ENCODE measurements around the gene HSPA12A.

HSPA12A gene

GRCh38 chr10:116742367-116743265 is at the start of gene HSPA12A:
Gene HSPA12A, minus strand, starts transcription at chr10:116742566. Its CDS starts 97 bp downstream, at chr10:116742469.
- in situ Hi-C loops (cut with MboI; ENCODE audit: low sequenced_read_pairs) = no loop called here

DNA sequence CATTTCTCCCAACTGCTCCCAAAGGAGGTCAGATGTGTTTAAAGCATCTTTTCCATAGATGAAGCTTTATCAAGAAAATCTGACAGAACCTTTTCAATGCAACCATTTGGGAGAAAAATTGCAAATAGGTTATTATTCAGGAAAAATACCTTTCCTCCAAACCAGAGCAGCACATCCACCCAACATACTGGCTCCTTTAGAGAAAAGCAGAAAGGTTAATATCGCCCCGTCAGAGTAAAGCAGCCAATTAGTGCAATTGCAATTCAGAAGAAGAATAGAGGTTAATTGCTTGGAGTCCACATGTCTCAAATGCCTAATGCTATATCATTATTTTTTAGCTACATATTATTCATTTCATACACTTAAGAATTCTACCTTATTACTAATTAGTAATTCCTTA is 48.9 kb upstream of the HSPA12A start:
- in situ Hi-C loops (cut with MboI; ENCODE audit: low sequenced_read_pairs) = loop anchor here (10.0 kb wide), 1 partner anchor 384 kb away; no protein-coding TSS in a partner anchor

GRCh38 chr10:116787893-116788665 is 45.7 kb upstream of the HSPA12A start:
- in situ Hi-C loops (cut with MboI; ENCODE audit: low sequenced_read_pairs) = no loop called here

- in situ Hi-C loops (cut with MboI; ENCODE audit: low sequenced_read_pairs) = no loop called here
These were observed 44.8 kb upstream of the HSPA12A start for GRCh38 chr10:116787053-116787659.

- in situ Hi-C loops (cut with MboI; ENCODE audit: low sequenced_read_pairs) = no loop called here
These were observed 43.5 kb upstream of the HSPA12A start for GRCh38 chr10:116785867-116786266.

GRCh38 chr10:116785282-116785681 is 42.9 kb upstream of the HSPA12A start:
- in situ Hi-C loops (cut with MboI; ENCODE audit: low sequenced_read_pairs) = no loop called here

- in situ Hi-C loops (cut with MboI; ENCODE audit: low sequenced_read_pairs) = no loop called here
These were observed 42.3 kb upstream of the HSPA12A start for GRCh38 chr10:116784651-116785050.

DNA sequence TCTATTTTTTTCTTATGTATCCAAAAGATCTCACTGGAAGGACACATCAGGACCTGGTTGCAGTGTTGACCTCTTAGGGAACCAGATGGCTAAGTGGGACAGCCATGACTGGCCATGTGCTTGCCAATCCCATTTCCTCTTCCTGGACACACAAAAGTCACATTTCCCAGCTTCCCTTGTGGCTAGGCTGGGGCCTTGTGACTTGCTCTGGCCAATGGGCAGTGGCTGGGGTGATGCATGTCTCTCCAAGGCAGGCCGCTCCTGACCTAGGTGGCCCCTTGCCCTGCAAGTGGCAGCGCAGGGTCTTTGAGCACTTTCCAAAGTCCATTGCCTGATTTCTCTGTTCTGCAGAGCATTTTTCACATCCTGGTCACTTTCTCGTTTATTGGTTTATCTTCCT is 41.7 kb upstream of the HSPA12A start:
- in situ Hi-C loops (cut with MboI; ENCODE audit: low sequenced_read_pairs) = no loop called here

- in situ Hi-C loops (cut with MboI; ENCODE audit: low sequenced_read_pairs) = no loop called here
These were observed 40.8 kb upstream of the HSPA12A start for GRCh38 chr10:116783011-116783655.

GRCh38 chr10:116781370-116781884 is 39.1 kb upstream of the HSPA12A start:
- in situ Hi-C loops (cut with MboI; ENCODE audit: low sequenced_read_pairs) = no loop called here

DNA sequence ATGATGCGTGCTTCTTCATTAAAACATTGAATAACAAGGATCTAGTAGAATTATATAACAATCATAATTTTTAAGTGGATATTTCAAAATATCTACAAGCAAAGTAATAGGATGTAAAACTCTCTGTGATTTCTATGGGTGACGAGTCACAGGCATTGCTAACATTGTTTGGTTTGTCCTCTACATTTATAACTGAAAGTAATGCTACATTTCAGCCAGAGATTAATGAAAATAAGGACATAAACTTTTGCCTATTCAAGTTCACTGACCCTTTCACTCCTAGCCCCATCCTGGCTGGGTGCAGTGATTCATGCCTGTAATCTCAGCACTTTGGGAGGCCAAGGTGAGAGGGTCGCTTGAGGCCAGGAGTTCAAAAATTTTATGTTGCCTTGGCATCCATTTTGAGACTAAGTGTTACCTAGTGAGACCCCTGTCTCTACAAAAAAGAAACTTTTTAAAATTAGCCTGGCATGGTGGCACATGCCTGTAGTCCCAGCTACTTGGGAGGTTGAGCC is 38.4 kb upstream of the HSPA12A start:
- in situ Hi-C loops (cut with MboI; ENCODE audit: low sequenced_read_pairs) = no loop called here

DNA sequence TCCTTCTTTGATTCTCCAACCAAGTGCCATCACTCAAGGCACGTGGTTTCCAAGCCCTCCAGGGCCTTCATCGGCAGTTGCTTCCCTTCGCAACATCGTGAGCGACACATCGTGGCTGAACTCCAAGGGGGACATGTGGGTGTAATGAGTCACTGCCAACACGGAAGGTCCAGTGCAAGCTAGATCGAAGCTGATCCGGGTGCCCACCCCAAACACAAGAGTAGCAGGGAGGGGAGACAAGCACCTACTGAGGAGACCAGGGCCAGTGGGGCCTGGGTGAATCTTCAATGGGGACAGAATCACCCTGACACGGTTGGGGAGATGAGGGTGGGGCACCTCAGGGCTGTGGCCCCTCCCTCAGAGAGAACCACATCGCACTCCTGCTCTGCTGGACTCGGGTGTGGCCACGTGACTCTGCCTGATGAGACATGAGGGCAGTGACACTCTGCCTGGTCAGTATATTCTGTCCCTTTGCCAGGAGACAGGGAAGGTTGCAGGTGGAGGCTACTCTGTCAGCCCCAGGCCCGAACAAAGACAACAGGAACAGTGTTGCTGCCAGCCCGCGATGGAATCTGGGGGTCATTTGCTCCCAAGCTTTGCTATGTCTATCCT is 36.8 kb upstream of the HSPA12A start:
- in situ Hi-C loops (cut with MboI; ENCODE audit: low sequenced_read_pairs) = no loop called here

DNA sequence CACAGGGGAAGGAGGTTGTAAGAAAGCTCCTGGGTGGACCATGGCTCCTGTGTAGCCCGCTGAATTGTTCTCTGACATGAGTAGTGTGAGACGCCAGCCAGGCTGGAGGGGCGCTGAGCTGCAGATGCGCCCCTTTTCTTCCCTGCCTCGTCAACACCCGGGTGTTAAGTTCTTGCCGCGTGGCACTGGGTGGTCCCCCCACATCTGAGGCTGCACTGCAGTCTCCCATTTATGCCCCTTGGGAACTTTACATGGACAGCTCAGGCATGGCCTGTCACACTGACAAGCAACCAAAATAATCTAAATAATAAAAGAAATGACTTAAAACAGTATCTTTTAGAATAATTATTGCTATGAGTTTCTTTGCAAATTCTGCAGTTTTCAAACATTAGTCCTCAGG is 34.6 kb upstream of the HSPA12A start:
- in situ Hi-C loops (cut with MboI; ENCODE audit: low sequenced_read_pairs) = no loop called here

DNA sequence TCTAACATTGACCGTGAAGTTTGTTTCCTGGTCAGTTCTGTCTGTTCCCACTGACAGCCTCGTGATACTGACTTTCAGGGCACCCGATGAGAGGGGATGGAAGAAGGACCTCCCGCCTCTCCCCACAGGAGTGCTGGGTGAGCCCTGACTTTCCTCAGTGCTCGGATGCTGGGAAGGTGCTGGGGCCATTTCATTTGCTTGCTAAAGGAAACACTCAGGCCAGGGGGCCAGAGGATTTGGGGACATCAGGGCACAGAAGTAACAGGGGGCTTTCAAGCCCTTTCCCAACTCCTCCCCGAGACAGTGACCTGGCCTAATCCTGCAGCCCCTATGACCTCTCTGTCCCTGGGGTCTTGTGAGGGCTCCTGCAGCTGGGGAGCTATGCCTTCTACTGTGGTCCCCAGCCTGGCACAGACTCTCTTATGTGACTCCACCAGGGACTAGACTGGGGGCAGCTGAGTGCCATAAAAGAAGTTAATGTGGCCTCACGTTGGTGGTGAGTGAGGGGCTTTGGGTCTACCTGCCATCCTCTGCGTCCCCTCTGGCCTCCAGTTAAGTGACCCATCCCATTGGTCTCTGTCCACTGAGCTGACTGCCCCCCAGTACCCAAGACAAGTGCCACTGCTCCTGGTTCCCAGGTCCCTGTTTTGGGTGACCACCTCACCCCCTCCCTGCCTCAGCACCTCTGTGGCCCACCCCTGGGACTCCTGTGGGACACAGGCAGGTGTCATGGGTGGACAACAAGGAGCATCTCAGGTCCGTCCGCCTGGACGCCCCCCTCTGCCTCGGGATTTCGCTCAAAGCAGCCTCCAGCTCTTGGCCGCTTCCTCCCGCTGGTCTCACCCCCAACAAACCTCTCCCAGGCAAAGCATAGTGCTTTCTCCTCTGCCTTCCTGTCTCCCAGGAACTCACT is 33.4 kb upstream of the HSPA12A start:
- in situ Hi-C loops (cut with MboI; ENCODE audit: low sequenced_read_pairs) = no loop called here

GRCh38 chr10:116774728-116775151 is 32.4 kb upstream of the HSPA12A start:
- in situ Hi-C loops (cut with MboI; ENCODE audit: low sequenced_read_pairs) = no loop called here

DNA sequence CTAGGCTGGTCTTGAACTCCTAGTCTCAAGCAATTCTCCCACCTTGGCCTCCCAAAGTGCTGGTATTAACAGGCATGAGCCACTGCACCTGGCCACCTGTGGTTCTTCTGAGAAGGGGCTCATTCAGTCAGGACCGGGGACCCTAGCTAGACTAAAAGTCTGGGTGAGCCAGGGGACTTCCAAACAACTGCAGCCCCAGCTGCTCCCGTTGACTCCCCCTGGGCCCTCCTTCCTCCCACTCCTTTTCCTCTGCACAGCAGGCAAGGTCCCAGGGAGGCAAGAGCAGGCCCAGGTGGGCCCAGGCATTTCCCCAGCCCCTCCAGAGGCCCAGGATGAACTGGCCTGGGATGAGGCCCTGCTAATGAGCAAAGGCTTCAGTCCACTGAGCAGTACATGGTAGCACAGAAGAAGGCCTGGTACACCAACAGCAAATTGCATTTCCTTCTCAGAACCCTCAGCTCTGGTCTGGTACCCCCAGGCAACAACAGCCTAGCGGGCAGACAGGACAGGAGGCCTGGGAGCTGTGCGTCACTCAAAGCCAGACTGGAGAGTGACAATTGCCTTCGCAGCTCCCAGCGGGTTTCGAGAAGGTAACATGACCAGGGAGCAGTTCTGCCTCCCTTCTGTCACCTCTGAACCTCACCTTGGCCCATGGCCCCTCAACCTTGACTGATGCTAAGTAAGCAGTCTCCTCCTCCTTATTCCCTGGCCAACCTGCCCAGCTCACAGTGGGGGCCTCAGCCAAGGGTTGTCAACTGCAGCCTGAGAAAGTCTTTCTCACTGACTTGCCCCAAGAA is 30.7 kb upstream of the HSPA12A start:
- in situ Hi-C loops (cut with MboI; ENCODE audit: low sequenced_read_pairs) = no loop called here

DNA sequence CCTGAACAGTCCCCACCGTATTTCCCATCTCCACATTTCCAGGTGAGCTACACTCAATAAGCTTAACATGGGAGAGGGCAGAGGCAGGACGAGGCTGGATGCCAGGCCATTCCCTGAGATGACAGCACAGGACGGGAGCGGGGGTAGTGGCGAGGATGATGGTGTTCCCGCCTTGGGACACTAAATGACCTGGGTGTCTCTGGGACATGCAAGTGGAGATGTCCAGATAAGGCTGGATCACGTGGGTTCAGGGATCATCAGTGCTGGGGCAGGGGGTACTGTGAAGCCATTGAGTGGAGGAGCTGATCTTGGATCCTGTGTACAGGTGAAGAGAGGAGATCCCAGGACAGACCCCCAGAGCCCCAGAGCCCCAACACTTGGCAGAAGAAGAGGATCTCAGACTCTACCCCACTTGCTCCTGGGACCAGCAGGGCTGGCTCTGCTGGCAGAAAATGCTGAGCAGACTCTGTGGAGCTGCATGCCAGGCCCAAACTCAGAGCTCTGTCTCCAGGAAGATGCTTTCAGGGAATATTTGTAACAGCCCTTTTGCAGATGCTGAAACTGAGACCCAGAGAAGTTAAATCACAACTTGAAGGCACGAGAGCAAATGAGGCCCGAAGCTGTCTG is 29.7 kb upstream of the HSPA12A start:
- in situ Hi-C loops (cut with MboI; ENCODE audit: low sequenced_read_pairs) = no loop called here

Data from HL-60/S4 (cell line).